HFFc6 (cell line): ENCODE results near the gene CRADD. TPM values are rescaled to one million over a fixed set of nuclear protein-coding genes. Genes with fewer than 3 reads are reported as not detected.
"Not testable (repeated sequence)": the region's sequence is repeated elsewhere in the genome, so short reads cannot be mapped to it uniquely, and the experiment has no call there.

ENCODE experiments used
- DNase-seq: peaks from one replicate; pipeline ENCODE4 v3.0.0-alpha.2; 2018
- H3K27ac Mint-ChIP-seq: 2 replicates; pipeline ENCODE4 v1.8.0; 2020; ENCODE audit warnings: mild to moderate bottlenecking, mixed read lengths
- H3K27me3 Mint-ChIP-seq: 2 replicates; pipeline ENCODE4 v1.8.0; 2021; ENCODE audit warnings: mild to moderate bottlenecking, moderate library complexity, mixed read lengths; ENCODE audit not compliant: insufficient read depth
- H3K36me3 Mint-ChIP-seq: 2 replicates; pipeline ENCODE4 v1.8.0; 2021; ENCODE audit warnings: low read depth, mixed read lengths
- H3K4me1 Mint-ChIP-seq: 2 replicates; pipeline ENCODE4 v1.8.0; 2020; ENCODE audit warnings: low read depth, mixed read lengths
- H3K4me3 Mint-ChIP-seq: 2 replicates; pipeline ENCODE4 v1.8.0; 2020; ENCODE audit warnings: mild to moderate bottlenecking, moderate library complexity, mixed read lengths
- H3K9me3 Mint-ChIP-seq: 2 replicates; pipeline ENCODE4 v1.8.0; 2020; ENCODE audit warnings: mild to moderate bottlenecking, mixed read lengths
- CTCF ChIP-seq: fragments of 200-600 bp; sonication (generic); IDR thresholded peaks from 2 replicates; pipeline ENCODE4 v1.5.0; 2021; ENCODE audit warnings: antibody characterized with exemption, mild to moderate bottlenecking
- total RNA-seq, 6 experiments: library from RNA; stranded (reverse); fragmentation: NEBNext Ultra II Directional; extraction: Animal tissue kit (Norgen Biotek cat#: 25700); gene quantifications; 2 replicates in 1 of 6; 3 replicates in 5 of 6; pipeline ENCODE4 v1.2.3, GENCODE V29; 2021

The CRADD gene
- total RNA-seq, 6 experiments from 2014 or later = 15.3 to 20.1 (median 17.9) TPM

DNA sequence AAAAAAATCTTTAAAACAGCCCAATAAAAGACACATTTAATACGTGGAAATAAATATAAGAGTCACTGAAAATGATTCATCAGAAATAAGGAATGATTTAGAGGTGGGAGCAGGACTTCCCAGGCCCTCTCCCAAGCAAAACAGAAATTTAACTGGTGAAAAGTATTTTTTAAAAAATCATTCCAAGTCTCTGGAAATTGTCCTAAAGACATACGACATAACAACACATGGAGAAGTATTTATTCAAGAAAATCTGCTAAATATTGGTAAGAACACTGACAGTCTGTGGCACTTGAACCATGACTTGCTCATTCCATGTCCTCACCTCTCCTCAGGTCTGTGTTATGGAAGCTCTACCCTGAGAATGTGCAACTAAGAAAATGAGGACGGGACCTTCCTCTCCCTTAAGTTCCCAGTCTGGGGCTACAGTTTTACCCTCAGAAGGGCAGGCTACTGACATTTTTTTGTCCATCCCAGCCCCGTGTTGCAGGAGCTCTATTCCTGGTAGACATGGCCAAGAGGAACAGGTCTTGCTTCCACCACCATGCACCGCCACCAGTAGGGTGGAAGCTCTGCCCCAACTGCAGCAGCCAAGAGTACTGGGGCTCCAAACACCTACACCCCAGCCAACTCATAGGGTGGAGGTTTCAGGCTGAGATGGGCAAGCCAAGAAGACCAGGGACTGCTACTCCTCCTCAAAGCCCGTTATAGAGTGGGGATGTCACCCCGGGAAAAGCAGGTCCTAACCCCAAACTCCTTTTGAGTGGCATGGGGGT is 193.0 kb downstream of the CRADD start:
- peaks cover 11% of the 10 kb centered on the region for H3K4me1 Mint-ChIP-seq
- no peak for DNase-seq
- TF ChIP-seq CTCF = no peak
- no peaks in the 10 kb centered on the region; the same call in 1 of the 2 replicates for H3K27me3 Mint-ChIP-seq
- H3K36me3 Mint-ChIP-seq = peaks cover 59% of the 10 kb centered on the region
- no peak overlapping the region for H3K27ac Mint-ChIP-seq
- no peak overlapping the region for H3K4me3 Mint-ChIP-seq
- H3K9me3 Mint-ChIP-seq = peaks cover 58% of the 10 kb centered on the region

GRCh38 chr12:93871566-93871965 is 194.4 kb downstream of the CRADD start:
- not testable (repeated sequence) for H3K27me3 Mint-ChIP-seq, H3K27ac Mint-ChIP-seq, H3K4me3 Mint-ChIP-seq, DNase-seq
- peaks cover 11% of the 10 kb centered on the region for H3K4me1 Mint-ChIP-seq
- peaks cover 60% of the 10 kb centered on the region for H3K36me3 Mint-ChIP-seq
- peaks cover 58% of the 10 kb centered on the region for H3K9me3 Mint-ChIP-seq

DNA sequence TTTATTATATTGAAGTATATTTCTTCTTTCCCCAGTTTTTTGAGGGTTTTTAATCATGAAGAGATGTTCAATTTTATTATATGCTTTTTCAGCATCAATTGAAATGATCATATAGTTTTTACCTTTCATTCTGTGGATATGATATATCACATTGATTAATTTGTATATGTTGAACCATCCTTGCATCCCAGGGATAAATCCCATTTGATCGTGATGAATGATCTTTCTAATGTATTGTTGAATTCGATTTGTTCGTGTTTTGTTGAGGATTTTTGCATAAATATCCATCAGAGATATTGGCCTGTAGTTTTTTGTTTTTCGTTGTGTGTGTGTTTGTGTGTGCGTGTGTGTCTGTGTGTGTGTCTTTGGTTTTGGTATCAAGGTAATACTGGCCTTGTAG is 196.4 kb downstream of the CRADD start:
- no peak overlapping the region for H3K27ac Mint-ChIP-seq
- H3K4me1 Mint-ChIP-seq = peaks cover 10% of the 10 kb centered on the region
- TF ChIP-seq CTCF = no peak
- peaks cover 57% of the 10 kb centered on the region for H3K9me3 Mint-ChIP-seq
- peaks cover 53% of the 10 kb centered on the region for H3K36me3 Mint-ChIP-seq
- no peak for DNase-seq
- H3K4me3 Mint-ChIP-seq = no peak overlapping the region
- no peaks in the 10 kb centered on the region; the same call in 1 of the 2 replicates for H3K27me3 Mint-ChIP-seq

- H3K36me3 Mint-ChIP-seq = peaks cover 47% of the 10 kb centered on the region
- H3K4me3 Mint-ChIP-seq = no peak overlapping the region
- DNase-seq = no peak
- H3K9me3 Mint-ChIP-seq = peaks cover 53% of the 10 kb centered on the region
- peaks cover 12% of the 10 kb centered on the region for H3K4me1 Mint-ChIP-seq
- TF ChIP-seq CTCF = no peak
- no peak overlapping the region for H3K27ac Mint-ChIP-seq
- no peaks in the 10 kb centered on the region; the same call in 1 of the 2 replicates for H3K27me3 Mint-ChIP-seq
These were observed 198.0 kb downstream of the CRADD start for GRCh38 chr12:93875157-93875556.

GRCh38 chr12:93876360-93876759 is 199.2 kb downstream of the CRADD start:
- Mint-ChIP-seq H3K36me3 (peaks cover 46% of the 10 kb centered on the region), H3K9me3 (peaks cover 53% of the 10 kb centered on the region), H3K4me1 (peaks cover 24% of the 10 kb centered on the region), H3K4me3 (no peak overlapping the region), H3K27ac (no peak overlapping the region), H3K27me3 (no peaks in the 10 kb centered on the region; the same call in 1 of the 2 replicates)
- no peak for DNase-seq
- no peak for TF ChIP-seq CTCF

GRCh38 chr12:93877446-93877845 is 200.3 kb downstream of the CRADD start:
- Mint-ChIP-seq H3K9me3 (peaks cover 43% of the 10 kb centered on the region), H3K36me3 (peaks cover 35% of the 10 kb centered on the region), H3K27me3 (no peaks in the 10 kb centered on the region; the same call in 1 of the 2 replicates), H3K4me3 (no peak overlapping the region), H3K4me1 (peaks cover 29% of the 10 kb centered on the region), H3K27ac (no peak overlapping the region)
- no peak for TF ChIP-seq CTCF
- no peak for DNase-seq
